HepG2 (cell line): ENCODE results near the gene TJP2. TPM values are rescaled to one million over a fixed set of nuclear protein-coding genes. Genes with fewer than 3 reads are reported as not detected.

Experiments
- ADNP ChIP-seq: sonication (generic); formaldehyde crosslinking; IDR thresholded peaks from 2 replicates; pipeline ENCODE4 v1.4.0; 2020; ENCODE audit warnings: missing genetic modification reagents
- CBX1 ChIP-seq: IDR thresholded peaks from one replicate; pipeline ENCODE4 v1.6.1; 2016; ENCODE audit warnings: antibody characterized with exemption, low read depth
- NCOR1 ChIP-seq: fragments of 200-600 bp; sonication (generic); IDR thresholded peaks from 2 replicates; pipeline ENCODE4 v1.7.0; 2017; ENCODE audit warnings: antibody characterized with exemption, low read length, borderline replicate concordance
- SOX13 ChIP-seq, 3 experiments: fragments of 450-650 bp in 1 of 3; sonication (generic) in 1 of 3; formaldehyde crosslinking in 1 of 3; IDR thresholded peaks in 2 of 3; conservative IDR thresholded peaks in 1 of 3; 2 replicates each; pipeline versions ENCODE4 v1.5.0 to v1.6.1; 2016 to 2020; ENCODE audit warnings: antibody characterized with exemption in 1 of 3, mild to moderate bottlenecking in 1 of 3, missing compliant biosample characterization in 1 of 3, missing genetic modification reagents in 1 of 3, moderate library complexity in 1 of 3
- SP1 ChIP-seq, 2 experiments: fragments of 450-650 bp in 1 of 2; sonication (generic) in 1 of 2; formaldehyde crosslinking in 1 of 2; IDR thresholded peaks; 2 replicates each; pipeline versions ENCODE4 v1.4.0 to v1.6.1; 2016 to 2020; ENCODE audit warnings: missing genetic modification reagents in 1 of 2
- ZBTB40 ChIP-seq, 2 experiments: fragments of 450-650 bp in 1 of 2; sonication (generic) in 1 of 2; formaldehyde crosslinking in 1 of 2; IDR thresholded peaks; 2 replicates each; pipeline versions ENCODE4 v1.6.1 to v1.8.0; 2016 to 2022; ENCODE audit warnings: antibody characterized with exemption in 1 of 2, mild to moderate bottlenecking in 1 of 2, missing genetic modification reagents in 1 of 2
- ZNF646 ChIP-seq: sonication (generic); formaldehyde crosslinking; IDR thresholded peaks from 2 replicates; pipeline ENCODE4 v1.9.0; 2021; ENCODE audit warnings: mild to moderate bottlenecking, missing genetic modification reagents
- polyA plus RNA-seq, 8 experiments: library from polyadenylated mRNA; depleted of rRNA in 3 of 8; stranded (reverse) in 7 of 8; unstranded in 1 of 8; fragments of >200 nt; fragmentation: Illumina TruSeq in 4 of 8; extraction: Trizol in 4 of 8; gene quantifications; 2 replicates each; pipeline versions ENCODE4 v1.2.1 to v1.2.3, GENCODE V29; 2011 to 2016; ENCODE audit warnings: low read depth in 4 of 8, missing spikeins in 1 of 8, mixed read lengths in 1 of 8; ENCODE audit not compliant: insufficient read depth in 1 of 8
- total RNA-seq, 5 experiments: library from RNA; depleted of rRNA; stranded (reverse); fragments of >200 nt; fragmentation: Illumina TruSeq; extraction: Trizol; gene quantifications; 2 replicates each; pipeline ENCODE4 v1.2.3, GENCODE V29; 2016; ENCODE audit warnings: low read depth in 1 of 5

Gene TJP2
- total and polyA plus RNA-seq, 2 of the 13 experiments (the other 11 are each of a cell fraction or from before 2014, with no cell fraction given) = 109 to 110 TPM

- TF ChIP-seq ZBTB40 (IDR thresholded peaks at IDR 0.05) = no peak
- TF ChIP-seq ZBTB40 (CRISPR knock-in tag; IDR thresholded peaks at IDR 0.05) = no peak
- TF ChIP-seq CBX1 = no peak
- no peak for TF ChIP-seq NCOR1
- no peak for TF ChIP-seq SOX13 (IDR thresholded peaks at IDR 0.05)
- TF ChIP-seq SOX13 (CRISPR knock-in tag; conservative IDR thresholded peaks at IDR 0.05 in 1 of 2, IDR thresholded peaks at IDR 0.05 in 1 of 2) = no peak
- no peak for TF ChIP-seq ZNF646 (CRISPR knock-in tag)
- no peak for TF ChIP-seq SP1 (IDR thresholded peaks at IDR 0.05)
- TF ChIP-seq SP1 (CRISPR knock-in tag; IDR thresholded peaks at IDR 0.05) = no peak
- TF ChIP-seq ADNP (CRISPR knock-in tag) = no peak
These were observed 30.8 kb upstream of the TJP2 start (continued) for GRCh38 chr9:69143291-69143690.
